ENCODE results near the gene DDX56. TPM values are rescaled to one million over a fixed set of nuclear protein-coding genes. Genes with fewer than 3 reads are reported as not detected.

The DDX56 gene
- total and polyA plus RNA-seq, 2 of the 13 experiments (the other 11 are each of a cell fraction or from before 2014, with no cell fraction given): 82.6 to 120 TPM

DNA sequence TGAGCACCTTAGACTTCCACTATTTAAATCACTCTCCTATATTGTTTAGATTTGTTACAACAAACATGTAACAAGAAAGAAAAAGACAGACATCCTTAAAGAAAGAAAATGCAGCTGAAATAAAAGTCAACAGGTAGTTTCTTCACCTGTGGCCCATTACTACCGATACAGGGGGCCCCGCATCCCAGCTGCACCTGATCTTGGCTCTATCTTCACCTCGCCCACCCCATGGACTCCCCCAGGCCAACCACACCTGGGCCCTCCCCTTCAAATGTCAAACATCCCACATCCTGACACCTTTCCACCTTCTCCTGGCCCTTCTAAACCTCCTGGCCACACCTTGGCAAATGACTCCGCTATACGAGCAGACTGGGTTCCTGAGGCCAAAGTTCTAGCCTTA, 7.0 kb downstream of the DDX56 start:
- Histone ChIP-seq H3K4me3 (replicated peaks in 1 of 3; ENCODE audit: insufficient read depth in 1 of 3, low read depth in 2 of 3, low read length in 3 of 3) (no peak overlapping the region), H3K27ac (ENCODE audit: extremely low read length, insufficient read depth, low read length) (no peak overlapping the region), H3K27me3 (ENCODE audit: control insufficient read depth in 1 of 2, insufficient read depth in 2 of 2, low read length in 2 of 2) (no peaks in the 10 kb centered on the region), H3K79me2 (ENCODE audit: insufficient read depth, low read length) (peaks cover 6% of the 10 kb centered on the region), H3K9me3 (ENCODE audit: low read length) (no peaks in the 10 kb centered on the region), H2AFZ (ENCODE audit: low read length) (no peak overlapping the region), H3K36me3 (replicated peaks in 1 of 2; ENCODE audit: control insufficient read depth in 1 of 2, insufficient read depth in 2 of 2, low read length in 2 of 2) (peaks cover 43 to 69% of the 10 kb centered on the region in 2 experiments), H3K9ac (ENCODE audit: insufficient read depth, low read depth, low read length) (no peak overlapping the region), H4K20me1 (ENCODE audit: insufficient read depth, low read length) (no peaks in the 10 kb centered on the region; the same call in 1 of the 2 replicates), H3K4me2 (ENCODE audit: low read depth, low read length) (no peak overlapping the region), H3K4me1 (ENCODE audit: insufficient read depth, low read length) (peaks cover 30% of the 10 kb centered on the region)
- in situ Hi-C loops (cut with HindIII; ENCODE audit: extremely low pct_ligation_motif_present, low pct_unique_long_range_greater_than_20kb): no loop called here
- ATAC-seq (no peak), FAIRE-seq (no peak), DNase-seq (ENCODE audit: low spot score) (no peak)
- POLR2A ChIA-PET: interaction anchor here (2.1 to 4.2 kb wide), 3 partner anchors 25 to 76 kb away, joined by 5 to 25 read pairs (median 8); partner anchors contain the start of genes NPC1L1, NUDCD3 and OGDH
- WGBS (ENCODE audit: low lambda C conversion rate): over 99% methylated on average over 5 of the region's 5 CpGs
- no peak for TF ChIP-seq ZNF30 (CRISPR knock-in tag; IDR thresholded peaks at IDR 0.05)
- TF ChIP-seq KAT2B (IDR thresholded peaks at IDR 0.05; ENCODE audit: borderline replicate concordance, low read depth, low read length): no peak
- no peak for TF ChIP-seq ZSCAN20 (CRISPR knock-in tag; IDR thresholded peaks at IDR 0.05; ENCODE audit: borderline replicate concordance)
- no peak for TF ChIP-seq MAFG (CRISPR knock-in tag; IDR thresholded peaks at IDR 0.05)
- TF ChIP-seq ATM (IDR thresholded peaks at IDR 0.05; ENCODE audit: borderline replicate concordance): no peak
- TF ChIP-seq, protein P1, sequence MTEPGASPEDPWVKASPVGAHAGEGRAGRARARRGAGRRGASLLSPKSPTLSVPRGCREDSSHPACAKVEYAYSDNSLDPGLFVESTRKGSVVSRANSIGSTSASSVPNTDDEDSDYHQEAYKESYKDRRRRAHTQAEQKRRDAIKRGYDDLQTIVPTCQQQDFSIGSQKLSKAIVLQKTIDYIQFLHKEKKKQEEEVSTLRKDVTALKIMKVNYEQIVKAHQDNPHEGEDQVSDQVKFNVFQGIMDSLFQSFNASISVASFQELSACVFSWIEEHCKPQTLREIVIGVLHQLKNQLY (CRISPR knock-in tag; IDR thresholded peaks at IDR 0.05): no peak
- no peak for TF ChIP-seq MXD4 (CRISPR knock-in tag; IDR thresholded peaks at IDR 0.05)
- BruUV-seq (replicated peaks): no TSS peak
- CTCF ChIA-PET (ENCODE audit: low intra/inter-chr PET ratio, low total read pairs): interaction anchor here (2.5 kb wide), 1 partner anchor 32 kb away, joined by 14 read pairs; no protein-coding TSS in a partner anchor
- intact Hi-C loops (cut with micrococcal nuclease; ENCODE audit: unreplicated experiment): no loop called here

All from HepG2 (cell line).